GM21528 (cell line): ENCODE measurements around the gene FOXK1.

Source experiments
- ATAC-seq: cut with Tn5 transposase; IDR thresholded peaks from one replicate; pipeline ENCODE4 v1.9.1; 2021; ENCODE audit warnings: mild to moderate bottlenecking, moderate library complexity; ENCODE audit not compliant: unreplicated experiment, low FRiP score

The FOXK1 gene

GRCh38 chr7:4809091-4809591 is 127.0 kb downstream of the FOXK1 start:
- ATAC-seq, result no peak

- no peak for ATAC-seq
These were observed 127.6 kb downstream of the FOXK1 start for GRCh38 chr7:4809666-4810065.

DNA sequence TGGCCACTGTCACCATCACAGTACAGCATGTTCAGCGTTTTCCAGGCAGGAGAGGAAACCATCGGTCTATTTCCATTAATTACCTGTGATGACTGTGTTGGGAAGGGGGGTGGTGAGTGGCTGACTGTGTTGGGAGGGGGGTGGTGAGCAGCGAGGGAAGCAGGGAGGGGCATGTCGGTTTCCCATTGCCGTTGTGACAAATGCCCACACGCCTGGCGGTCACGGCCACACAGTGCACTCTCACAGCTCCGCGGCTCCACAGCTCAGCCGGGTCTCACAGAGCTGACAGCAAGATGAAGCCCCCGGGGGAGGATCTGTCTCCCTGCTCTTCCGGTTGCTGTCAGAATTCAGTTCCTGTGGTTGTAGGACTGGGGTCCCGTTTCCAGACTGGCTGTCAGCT is 132.3 kb downstream of the FOXK1 start:
- ATAC-seq, result no peak

DNA sequence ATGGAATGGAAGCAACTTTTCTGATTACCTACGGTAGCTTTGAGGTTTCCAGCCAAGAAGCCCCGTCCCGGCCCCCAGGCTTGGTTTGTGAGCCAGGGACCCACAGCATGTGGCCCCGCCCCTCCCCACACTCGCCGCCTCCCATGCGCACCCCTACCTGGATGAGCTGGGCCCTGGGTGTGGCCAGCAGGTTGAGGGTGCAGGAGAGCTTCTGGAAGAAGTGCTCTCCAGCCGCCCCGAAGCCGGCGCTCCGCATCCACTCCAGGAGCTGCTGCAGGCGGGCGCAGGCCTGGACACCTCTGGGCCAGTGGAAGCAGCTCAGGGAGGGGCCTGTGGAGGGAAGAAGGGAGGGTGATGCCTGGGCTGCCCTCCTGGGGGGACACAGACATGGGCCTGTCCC is 133.0 kb downstream of the FOXK1 start:
- no peak for ATAC-seq

DNA sequence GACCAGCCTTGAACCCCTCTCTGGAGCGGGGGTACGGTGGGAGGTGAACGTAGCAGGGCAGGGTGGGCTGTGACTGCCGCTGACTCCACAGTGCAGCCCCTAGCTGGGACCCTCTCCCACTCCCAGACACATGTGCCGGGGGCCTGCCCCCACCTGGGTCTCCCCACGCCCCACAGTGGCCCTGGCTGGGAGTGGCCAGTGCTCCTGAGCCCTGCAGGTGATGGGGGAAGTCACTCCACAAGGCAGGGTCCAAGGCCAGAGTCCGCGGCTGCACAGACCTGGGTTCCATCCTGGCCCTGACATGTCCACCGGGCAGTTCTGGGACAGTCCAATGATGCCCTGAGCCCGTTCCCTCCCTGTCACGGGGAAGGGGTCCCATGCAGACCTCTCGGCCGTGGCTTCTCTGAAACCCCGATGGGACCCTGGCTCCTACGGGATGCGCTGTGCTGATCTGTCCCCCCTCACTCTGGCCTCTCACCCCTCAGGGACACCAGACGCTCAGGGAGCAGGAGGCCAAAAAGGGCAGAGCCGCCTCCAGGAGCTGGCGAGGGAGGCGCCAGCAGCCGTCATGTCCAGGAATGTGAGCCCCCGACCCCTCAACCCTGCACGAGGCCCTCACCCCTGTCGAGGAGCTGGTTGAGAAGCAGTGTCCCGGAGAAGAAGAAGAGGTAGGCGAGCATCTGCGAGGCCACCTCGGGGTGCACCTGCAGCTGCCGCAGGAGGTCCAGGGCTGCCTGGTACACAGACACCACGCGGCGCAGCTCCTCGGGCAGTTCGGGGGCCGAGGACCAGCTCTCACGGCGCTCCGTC is 133.7 kb downstream of the FOXK1 start:
- no peak for ATAC-seq

- no peak for ATAC-seq
These were observed 134.5 kb downstream of the FOXK1 start for GRCh38 chr7:4816419-4817080.

- ATAC-seq, result no peak
These were observed 135.2 kb downstream of the FOXK1 start for GRCh38 chr7:4817178-4817901.

DNA sequence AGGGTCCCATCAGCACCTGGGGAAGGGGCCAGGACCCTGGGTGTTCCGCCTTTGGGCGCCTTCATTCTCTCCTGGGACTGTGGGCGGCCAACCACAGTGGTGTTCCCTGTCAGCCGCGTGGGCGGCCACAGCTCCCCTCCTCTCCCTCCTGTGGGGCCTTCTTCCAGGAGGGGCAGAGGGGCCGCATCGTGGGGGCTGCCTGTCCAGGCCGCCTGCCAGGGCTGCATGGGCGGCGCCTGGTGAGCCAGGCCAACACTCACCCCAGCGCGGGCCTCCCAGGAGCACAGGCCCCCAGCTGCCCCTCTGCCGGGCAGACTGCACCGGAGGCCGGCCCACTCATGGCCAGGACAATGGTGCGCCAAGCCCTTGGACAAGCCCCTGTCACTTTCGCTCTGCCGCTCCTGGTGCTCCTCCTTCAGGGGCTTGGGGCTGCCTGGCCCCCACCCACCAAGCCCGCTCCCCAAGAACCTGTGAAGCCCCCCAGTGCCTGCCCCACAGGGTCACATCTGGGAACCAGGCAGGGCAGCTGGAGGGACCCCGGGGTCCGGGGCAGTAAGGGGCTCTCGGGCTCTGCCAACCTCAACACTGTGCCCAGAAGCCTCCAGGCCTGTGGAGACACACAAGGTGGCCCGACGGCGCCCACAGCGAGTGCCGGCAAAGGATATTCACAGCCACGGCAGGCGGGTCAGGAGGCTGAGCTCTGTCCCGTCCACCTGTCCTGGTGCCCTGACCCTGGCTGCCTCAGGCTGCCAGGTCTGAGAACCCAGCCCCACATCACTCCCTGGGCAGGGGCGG is 136.1 kb downstream of the FOXK1 start:
- no peak for ATAC-seq

DNA sequence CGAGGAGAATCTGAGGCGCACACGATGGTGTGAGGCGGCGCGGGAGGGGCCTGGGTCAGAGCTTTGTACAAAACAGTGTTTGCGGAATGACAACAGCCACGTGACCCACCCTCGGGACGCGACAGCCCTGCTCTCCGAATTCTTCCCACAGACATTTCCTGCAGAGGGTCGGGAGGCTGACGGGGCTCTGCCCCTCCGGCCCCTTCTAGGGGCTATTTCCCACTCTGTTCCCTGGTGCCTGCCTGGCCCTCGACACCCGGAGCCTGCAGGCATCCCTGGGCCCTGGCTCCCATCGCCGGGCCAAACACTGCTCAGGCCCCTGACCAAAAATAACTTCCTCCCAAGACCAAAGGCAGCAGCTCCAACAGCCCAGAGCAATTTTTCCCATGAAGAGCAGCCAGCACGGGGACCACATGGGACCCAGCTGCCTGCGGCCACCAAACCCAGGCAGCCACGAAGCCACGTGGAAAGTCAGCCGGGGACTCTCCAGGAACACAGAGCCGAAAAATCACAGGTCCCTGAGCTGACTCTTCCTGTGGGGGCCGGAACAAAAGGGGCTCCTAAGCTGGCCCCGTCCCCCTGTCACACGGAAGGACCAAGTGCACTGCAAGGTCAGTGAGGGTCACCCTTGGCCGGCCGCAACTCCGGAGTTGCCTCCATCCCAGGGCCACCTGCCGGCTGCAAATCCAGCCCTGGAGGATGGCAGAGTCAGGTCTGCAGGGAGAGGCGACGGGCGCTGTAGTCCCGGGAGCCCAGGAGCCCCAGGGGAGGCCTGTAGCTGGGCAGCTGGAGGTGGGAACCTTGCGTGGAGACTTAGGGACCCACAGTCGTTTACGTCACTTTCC is 137.7 kb downstream of the FOXK1 start:
- ATAC-seq, result no peak

GRCh38 chr7:4820405-4820966 is 138.4 kb downstream of the FOXK1 start:
- no peak for ATAC-seq
